ENCODE results near the gene RRP15. TPM values are rescaled to one million over a fixed set of nuclear protein-coding genes. Genes with fewer than 3 reads are reported as not detected.
A peak's percentile ranks its signal among the peaks of the same experiment; 100 is the strongest.

The RRP15 gene
- total RNA-seq (2021; ENCODE audit: unreplicated experiment) (32.1 TPM), Bru-seq, nascent RNA (percentile 85 among the genes with signal in this experiment), BruChase-seq, experiment 1, labeled RNA remaining after a 2-hour chase (percentile 83 among the genes with signal in this experiment), BruChase-seq, experiment 2, labeled RNA remaining after a 6-hour chase (percentile 85 among the genes with signal in this experiment)
- 11.9 TPM for polyA plus RNA-seq (2012; ENCODE audit: insufficient read length)
- long read RNA-seq, full-length matches to known transcripts, result 14 of 22 reads
- long read RNA-seq, partial matches to known transcripts, result 1 of 22 reads
- long read RNA-seq, other reads (novel, unspliced or antisense), result 7 of 22 reads

- H3K4me3 ChIP-seq (ENCODE audit: low read depth in 2 of 2, low read length in 2 of 2), result peak within 1 kb of the TSS; percentile 78 to 83
- ChIA-PET CTCF (no interaction called here), POLR2A (interaction anchor here (0.5 to 0.9 kb wide), 4 partner anchors 14 to 1479 kb away, joined by 3 to 6 read pairs (median 4); no protein-coding TSS in a partner anchor)
- peak; percentile 99 for ATAC-seq
- in situ Hi-C loops (cut with HindIII; ENCODE audit: low pct_unique_long_range_greater_than_20kb, low sequenced_read_pairs) (no loop called here), intact Hi-C loops (cut with micrococcal nuclease; ENCODE audit: unreplicated experiment) (no loop called here)
- peak within 1 kb of the TSS; percentile 89 for H3K27ac ChIP-seq (ENCODE audit: low read length)
- BruUV-seq (replicated peaks), result no TSS peak
- peaks cover 8% of the 10 kb centered on the region for H3K4me1 ChIP-seq (ENCODE audit: control insufficient read depth, insufficient read depth, low read length)
- peak; percentile 91 for TF ChIP-seq TCF7L2 (IDR thresholded peaks at IDR 0.05; ENCODE audit: low read depth, low read length)
- no peak for TF ChIP-seq CTCF (IDR thresholded peaks at IDR 0.05)
- TF ChIP-seq SIN3A (IDR thresholded peaks at IDR 0.05; ENCODE audit: borderline replicate concordance, insufficient read depth, low read depth, low read length), result peak; percentile 94
- peak; percentile 97 for TF ChIP-seq POLR2AphosphoS5 (IDR thresholded peaks at IDR 0.05; ENCODE audit: low read depth, low read length)
- peak; percentile 25 to 58; a peak in 1 of 4 replicates for TF ChIP-seq REST (IDR thresholded peaks at IDR 0.05; ENCODE audit: insufficient read depth in 1 of 2, low read depth in 2 of 2, low read length in 1 of 2)
- peak; percentile 69 for DNase-seq (ENCODE audit: low read depth, low spot score)
- peaks cover 5% of the 10 kb centered on the region; the same call in 1 of the 2 replicates for H3K36me3 ChIP-seq (ENCODE audit: control insufficient read depth, insufficient read depth, low read length)
- no peaks in the 10 kb centered on the region for H3K9me3 ChIP-seq (ENCODE audit: control insufficient read depth, insufficient read depth, low read depth, low read length)
- H3K27me3 ChIP-seq (ENCODE audit: control insufficient read depth, insufficient read depth, low read length), result no peaks in the 10 kb centered on the region
Measured at GRCh38 chr1:218284917-218285635, at the start of gene RRP15. RRP15 (plus strand) TSS chr1:218285293; CDS start chr1:218285317, 24 bp downstream.

- Histone ChIP-seq H3K36me3 (ENCODE audit: control insufficient read depth, insufficient read depth, low read length) (no peaks in the 10 kb centered on the region), H3K27me3 (ENCODE audit: control insufficient read depth, insufficient read depth, low read length) (no peaks in the 10 kb centered on the region), H3K4me1 (ENCODE audit: control insufficient read depth, insufficient read depth, low read length) (no peaks in the 10 kb centered on the region), H3K9me3 (ENCODE audit: control insufficient read depth, insufficient read depth, low read depth, low read length) (no peaks in the 10 kb centered on the region), H3K27ac (ENCODE audit: low read length) (no peak overlapping the region), H3K4me3 (ENCODE audit: low read depth in 2 of 2, low read length in 2 of 2) (no peak overlapping the region)
- CTCF ChIA-PET, result no interaction called here
- DNase-seq (ENCODE audit: low read depth, low spot score), result no peak
- BruUV-seq (replicated peaks), result no TSS peak
- TF ChIP-seq TCF7L2 (IDR thresholded peaks at IDR 0.05; ENCODE audit: low read depth, low read length) (no peak), CTCF (IDR thresholded peaks at IDR 0.05) (no peak), SIN3A (IDR thresholded peaks at IDR 0.05; ENCODE audit: borderline replicate concordance, insufficient read depth, low read depth, low read length) (no peak), REST (IDR thresholded peaks at IDR 0.05; ENCODE audit: insufficient read depth in 1 of 2, low read depth in 2 of 2, low read length in 1 of 2) (no peak), POLR2AphosphoS5 (IDR thresholded peaks at IDR 0.05; ENCODE audit: low read depth, low read length) (no peak)
- intact Hi-C loops (cut with micrococcal nuclease; ENCODE audit: unreplicated experiment) (no loop called here), in situ Hi-C loops (cut with HindIII; ENCODE audit: low pct_unique_long_range_greater_than_20kb, low sequenced_read_pairs) (no loop called here)
- POLR2A ChIA-PET, result no interaction called here
- ATAC-seq, result no peak
Measured at GRCh38 chr1:218242171-218242570, 42.9 kb upstream of the RRP15 start.

Measured in Panc1 (cell line).